ENCODE results near the gene MAL. TPM values are rescaled to one million over a fixed set of nuclear protein-coding genes. Genes with fewer than 3 reads are reported as not detected.

The MAL gene
- total RNA-seq, 4 donors from 2014 or later = 60.0 to 200 (median 121) TPM

- Histone ChIP-seq H3K27ac (no peak overlapping the region), H3K36me3 (no peaks in the 10 kb centered on the region), H3K4me1 (peaks cover 0 to 6% (median 0%) of the 10 kb centered on the region in 4 donors), H3K27me3 (peaks cover 0 to 24% of the 10 kb centered on the region in 2 donors), H3K9me3 (no peaks in the 10 kb centered on the region), H3K4me3 (no peak overlapping the region)
- 75 to 82% methylated on average over 5 of the region's 5 CpGs for WGBS, 2 donors
- no peak for TF ChIP-seq CTCF (IDR thresholded peaks at IDR 0.05)
- TF ChIP-seq EP300 (IDR thresholded peaks at IDR 0.05) = no peak
- TF ChIP-seq POLR2A (IDR thresholded peaks at IDR 0.05) = no peak
- DNase-seq (ENCODE audit: low spot score in 2 of 2) = no peak
These were observed 23.0 kb upstream of the MAL start for GRCh38 chr2:95002498-95002897.

- DNase-seq (ENCODE audit: low spot score in 2 of 2) = no peak
- no peak overlapping the region for H3K4me3 ChIP-seq
- no peaks in the 10 kb centered on the region for H3K4me1 ChIP-seq
- H3K27ac ChIP-seq = no peak overlapping the region
- WGBS, 2 donors = 59 to 62% methylated on average over 5 of the region's 5 CpGs
- no peaks in the 10 kb centered on the region for H3K9me3 ChIP-seq
- TF ChIP-seq EP300 (IDR thresholded peaks at IDR 0.05) = no peak
- no peak for TF ChIP-seq CTCF (IDR thresholded peaks at IDR 0.05)
- no peak for TF ChIP-seq POLR2A (IDR thresholded peaks at IDR 0.05)
- H3K27me3 ChIP-seq = peaks cover 0 to 6% of the 10 kb centered on the region in 2 donors
- H3K36me3 ChIP-seq = no peaks in the 10 kb centered on the region
These were observed 21.2 kb upstream of the MAL start for GRCh38 chr2:95004287-95004686.

- peaks cover 0 to 2% of the 10 kb centered on the region in 2 donors for H3K27me3 ChIP-seq
- no peaks in the 10 kb centered on the region for H3K4me1 ChIP-seq
- no peaks in the 10 kb centered on the region for H3K9me3 ChIP-seq
- no peak for TF ChIP-seq CTCF (IDR thresholded peaks at IDR 0.05)
- TF ChIP-seq POLR2A (IDR thresholded peaks at IDR 0.05) = no peak
- no peak for TF ChIP-seq EP300 (IDR thresholded peaks at IDR 0.05)
- DNase-seq (ENCODE audit: low spot score in 2 of 2) = no peak
- WGBS, 2 donors = 37 to 46% methylated on average over 8 of the region's 8 CpGs
- no peaks in the 10 kb centered on the region for H3K36me3 ChIP-seq
- H3K4me3 ChIP-seq = no peak overlapping the region
- H3K27ac ChIP-seq = no peak overlapping the region
These were observed 20.8 kb upstream of the MAL start for GRCh38 chr2:95004711-95005110.

GRCh38 chr2:95005726-95006125, 19.8 kb upstream of the MAL start:
- Histone ChIP-seq H3K4me3 (no peak overlapping the region), H3K27me3 (no peaks in the 10 kb centered on the region), H3K9me3 (no peaks in the 10 kb centered on the region), H3K4me1 (no peaks in the 10 kb centered on the region), H3K27ac (no peak overlapping the region), H3K36me3 (no peaks in the 10 kb centered on the region)
- no peak for DNase-seq (ENCODE audit: low spot score in 2 of 2)
- no peak for TF ChIP-seq EP300 (IDR thresholded peaks at IDR 0.05)
- TF ChIP-seq CTCF (IDR thresholded peaks at IDR 0.05) = no peak
- no peak for TF ChIP-seq POLR2A (IDR thresholded peaks at IDR 0.05)
- 85 to 86% methylated on average over 9 of the region's 9 CpGs for WGBS, 2 donors

GRCh38 chr2:95006588-95006987, 18.9 kb upstream of the MAL start:
- H3K4me3 ChIP-seq = no peak overlapping the region
- no peak for DNase-seq (ENCODE audit: low spot score in 2 of 2)
- no peak for TF ChIP-seq POLR2A (IDR thresholded peaks at IDR 0.05)
- TF ChIP-seq EP300 (IDR thresholded peaks at IDR 0.05) = no peak
- no peak for TF ChIP-seq CTCF (IDR thresholded peaks at IDR 0.05)

More at GRCh38 chr2:95006588-95006987, 18.9 kb upstream of the MAL start:
- Histone ChIP-seq H3K9me3 (no peaks in the 10 kb centered on the region), H3K27ac (no peak overlapping the region), H3K27me3 (no peaks in the 10 kb centered on the region), H3K4me1 (no peaks in the 10 kb centered on the region), H3K36me3 (no peaks in the 10 kb centered on the region)
- WGBS, 2 donors = 54 to 56% methylated on average over 7 of the region's 7 CpGs

Measured in tibial nerve (tissue), 4 donors.